Caco-2 (cell line): ENCODE measurements around the gene GDI2. TPM values are rescaled to one million over a fixed set of nuclear protein-coding genes. Genes with fewer than 3 reads are reported as not detected.

Experiments
- BruUV-seq: library from RNA; stranded (reverse); fragments of 400-500 nt; replicated peaks from 2 replicates; lab custom pipeline; 2021; lab: Mats Ljungman, UMichigan
- CTCF ChIA-PET: fragments of 300-600 bp; sonication (Branson Sonifier 250); formaldehyde crosslinking; loops from one replicate; lab custom pipeline; 2022; ENCODE audit warnings: antibody characterized with exemption; lab: Charles Lee
- POLR2A ChIA-PET: fragments of 300-600 bp; sonication (Branson Sonifier 250); formaldehyde crosslinking; loops from one replicate; lab custom pipeline; 2022; ENCODE audit warnings: antibody characterized with exemption; lab: Charles Lee
- DNase-seq, 2 experiments: peaks; one replicate each; pipeline versions ENCODE4 v3.0.0 to v3.0.0-alpha.2; 2020 to 2022
- H3K27me3 ChIP-seq: replicated peaks from 2 replicates; pipeline ENCODE4 v1.6.0; 2011; ENCODE audit warnings: low read length; ENCODE audit not compliant: control insufficient read depth, insufficient read depth
- H3K36me3 ChIP-seq: 2 replicates; pipeline ENCODE4 v1.5.1; 2011; ENCODE audit warnings: low read length; ENCODE audit not compliant: control insufficient read depth, insufficient read depth
- H3K4me1 ChIP-seq: fragments of 250-450 bp; sonication (Bioruptor Pico); 2 replicates; pipeline ENCODE4 v1.5.1; 2020; ENCODE audit warnings: mild to moderate bottlenecking
- H3K4me3 ChIP-seq: 2 replicates; pipeline ENCODE4 v1.5.1; 2011; ENCODE audit warnings: low read depth, mild to moderate bottlenecking, control low read depth, low read length
- H3K9me3 ChIP-seq: fragments of 250-450 bp; sonication (Bioruptor Pico); 2 replicates; pipeline ENCODE4 v1.5.1; 2020; ENCODE audit warnings: mild to moderate bottlenecking, moderate library complexity
- H3K27ac Mint-ChIP-seq: one replicate; pipeline ENCODE4 v1.8.0; 2022; ENCODE audit warnings: mixed read lengths; ENCODE audit not compliant: unreplicated experiment
- H3K27me3 Mint-ChIP-seq: one replicate; pipeline ENCODE4 v1.8.0; 2022; ENCODE audit warnings: mixed read lengths; ENCODE audit not compliant: insufficient read depth, unreplicated experiment
- H3K36me3 Mint-ChIP-seq: one replicate; pipeline ENCODE4 v1.8.0; 2022; ENCODE audit warnings: mild to moderate bottlenecking, mixed read lengths; ENCODE audit not compliant: insufficient read depth, unreplicated experiment
- H3K4me1 Mint-ChIP-seq: one replicate; pipeline ENCODE4 v1.8.0; 2022; ENCODE audit warnings: low read depth, mixed read lengths; ENCODE audit not compliant: unreplicated experiment
- H3K4me3 Mint-ChIP-seq: one replicate; pipeline ENCODE4 v1.8.0; 2022; ENCODE audit warnings: mild to moderate bottlenecking, moderate library complexity, mixed read lengths; ENCODE audit not compliant: unreplicated experiment
- H3K9me3 Mint-ChIP-seq: one replicate; pipeline ENCODE4 v1.8.0; 2022; ENCODE audit warnings: mixed read lengths; ENCODE audit not compliant: unreplicated experiment
- CTCF ChIP-seq, 2 experiments: fragments of 200-600 bp in 1 of 2; IDR thresholded peaks; 1 replicate in 1 of 2; 2 replicates in 1 of 2; pipeline versions ENCODE4 v1.5.1 to v1.8.0; 2011 to 2022; ENCODE audit warnings: antibody characterized with exemption in 1 of 2, control low read depth in 1 of 2, inconsistent platforms in 1 of 2, low read depth in 1 of 2, low read length in 1 of 2, mild to moderate bottlenecking in 1 of 2, moderate library complexity in 1 of 2; ENCODE audit not compliant: insufficient read depth in 1 of 2, severe bottlenecking in 1 of 2, unreplicated experiment in 1 of 2
- intact Hi-C: fragments of 100-400 bp; cut with micrococcal nuclease; formaldehyde crosslinking; loops from one replicate; pipeline ENCODE4 v1.10.0; 2022; ENCODE audit not compliant: unreplicated experiment
- total RNA-seq: library from RNA; stranded (reverse); gene quantifications from 2 replicates; pipeline ENCODE4 v1.2.3, GENCODE V29; 2022

The GDI2 gene
- total RNA-seq, 1 experiment from 2014 or later, result 446 TPM

- POLR2A ChIA-PET, result interaction anchor here (0.6 to 3.2 kb wide), 7 partner anchors 8 to 740 kb away, joined by 4 to 109 read pairs (median 5); partner anchors contain the start of genes ANKRD16 and FBH1
Observed at GRCh38 chr10:5812283-5813090, 747 bp downstream of the GDI2 start.

DNA sequence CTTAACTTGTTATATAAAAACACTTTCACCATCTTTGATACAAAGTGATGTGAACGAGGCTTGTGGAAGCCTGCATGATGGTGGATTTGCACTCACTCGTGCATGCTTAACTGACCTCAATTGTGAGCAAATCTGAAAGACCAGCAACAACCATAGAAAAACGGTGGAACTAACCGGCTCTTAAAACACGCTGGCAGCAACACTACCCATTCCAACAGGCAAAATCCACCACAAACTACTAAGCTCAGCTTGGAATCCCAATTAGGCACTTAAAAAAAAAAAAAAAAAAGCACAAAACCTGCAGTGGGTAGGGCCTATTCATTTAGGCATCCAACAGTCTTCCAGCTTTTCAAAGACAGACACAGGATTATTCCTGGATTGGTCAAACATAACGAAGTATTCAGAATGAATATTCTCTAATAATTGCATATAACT lies 1.8 kb downstream of the GDI2 start:
- H3K4me1 ChIP-seq, result peaks cover 38% of the 10 kb centered on the region
- no TSS peak for BruUV-seq
- no peaks in the 10 kb centered on the region for H3K27me3 Mint-ChIP-seq
- H3K27me3 ChIP-seq, result no peaks in the 10 kb centered on the region
- no peak for DNase-seq
- no peaks in the 10 kb centered on the region for H3K9me3 ChIP-seq
- TF ChIP-seq CTCF (IDR thresholded peaks at IDR 0.05; ENCODE audit: insufficient read depth in 1 of 2, low read depth in 1 of 2, low read length in 1 of 2, severe bottlenecking in 1 of 2, unreplicated experiment in 1 of 2), result no peak
- H3K36me3 ChIP-seq, result no peaks in the 10 kb centered on the region
- ChIA-PET POLR2A (interaction anchor here (0.5 to 1.5 kb wide), 4 partner anchors 69 to 435 kb away, joined by 3 to 10 read pairs (median 3); partner anchors contain the start of genes ANKRD16 and FBH1), CTCF (interaction anchor here (0.7 kb wide), 2 partner anchors 8 to 996 kb away, joined by 3 read pairs; no protein-coding TSS in a partner anchor)
- intact Hi-C loops, result no loop called here
- peaks cover 15% of the 10 kb centered on the region for H3K4me1 Mint-ChIP-seq
- no peaks in the 10 kb centered on the region for H3K9me3 Mint-ChIP-seq
- H3K4me3 ChIP-seq, result peak overlapping the region; percentile 90
- peak overlapping the region; percentile 91 for H3K4me3 Mint-ChIP-seq
- peaks cover 80% of the 10 kb centered on the region for H3K36me3 Mint-ChIP-seq
- peak overlapping the region; percentile 87 for H3K27ac Mint-ChIP-seq

More at GRCh38 chr10:5812283-5813090, 747 bp downstream of the GDI2 start:
- intact Hi-C loops, result loop anchor here (1.0 to 2.0 kb wide), 3 partner anchors 61 to 128 kb away; partner anchors contain the start of genes ANKRD16 and TASOR2
- CTCF ChIA-PET, result interaction anchor here (0.7 kb wide), 1 partner anchor 74 kb away, joined by 14 read pairs; no protein-coding TSS in a partner anchor
- TSS peak; percentile 30 for BruUV-seq
- TF ChIP-seq CTCF (IDR thresholded peaks at IDR 0.05; ENCODE audit: insufficient read depth in 1 of 2, low read depth in 1 of 2, low read length in 1 of 2, severe bottlenecking in 1 of 2, unreplicated experiment in 1 of 2), result no peak
- Histone ChIP-seq H3K4me3 (peak overlapping the region; percentile 90), H3K9me3 (no peaks in the 10 kb centered on the region), H3K27me3 (no peaks in the 10 kb centered on the region), H3K36me3 (no peaks in the 10 kb centered on the region), H3K4me1 (peaks cover 35% of the 10 kb centered on the region)
- peak in 1 of 2 experiments; percentile 73 for DNase-seq
- Mint-ChIP-seq H3K4me1 (peaks cover 24% of the 10 kb centered on the region), H3K27ac (peak overlapping the region; percentile 87), H3K36me3 (peaks cover 70% of the 10 kb centered on the region), H3K9me3 (no peaks in the 10 kb centered on the region), H3K27me3 (no peaks in the 10 kb centered on the region), H3K4me3 (peak overlapping the region; percentile 91)

GRCh38 chr10:5810225-5810624 lies 3.0 kb downstream of the GDI2 start:
- peak overlapping the region; percentile 65 for H3K4me3 Mint-ChIP-seq
- intact Hi-C loops, result no loop called here

More at GRCh38 chr10:5810225-5810624, 3.0 kb downstream of the GDI2 start:
- Histone ChIP-seq H3K4me1 (peaks cover 36% of the 10 kb centered on the region), H3K9me3 (no peaks in the 10 kb centered on the region), H3K4me3 (no peak overlapping the region), H3K36me3 (peaks cover 2% of the 10 kb centered on the region; the same call in 1 of the 2 replicates), H3K27me3 (no peaks in the 10 kb centered on the region)
- Mint-ChIP-seq H3K4me1 (peaks cover 15% of the 10 kb centered on the region), H3K27me3 (no peaks in the 10 kb centered on the region), H3K27ac (no peak overlapping the region), H3K9me3 (no peaks in the 10 kb centered on the region), H3K36me3 (peaks cover 88% of the 10 kb centered on the region)
- no peak for TF ChIP-seq CTCF (IDR thresholded peaks at IDR 0.05; ENCODE audit: insufficient read depth in 1 of 2, low read depth in 1 of 2, low read length in 1 of 2, severe bottlenecking in 1 of 2, unreplicated experiment in 1 of 2)
- ChIA-PET POLR2A (interaction anchor here (1.5 kb wide), 1 partner anchor 79 kb away, joined by 10 read pairs; the partner anchor contains the start of genes ANKRD16 and FBH1), CTCF (no interaction called here)
- BruUV-seq, result no TSS peak
- DNase-seq, result no peak
